Spleen (tissue), 11 donors: Measurements from ENCODE around the gene RAB11FIP4. TPM values are rescaled to one million over a fixed set of nuclear protein-coding genes. Genes with fewer than 3 reads are reported as not detected.
A peak's percentile ranks its signal among the peaks of the same experiment; 100 is the strongest.

Experiments used
- DNase-seq: peaks from one replicate; pipeline ENCODE4 v3.0.0-alpha.2; 2020
- H3K27ac ChIP-seq, 8 donors: fragments of 200-600 bp; sonication (generic) in 7 of 8; 1 replicate in 4 of 8; 2 replicates in 4 of 8; pipeline versions ENCODE4 v1.5.0 to v1.8.0; 2016 to 2021; ENCODE audit warnings: inconsistent platforms in 4 of 8, mild to moderate bottlenecking in 4 of 8, moderate library complexity in 1 of 8
- H3K27me3 ChIP-seq, 7 donors: fragments of 200-600 bp; sonication (generic) in 6 of 7; replicated peaks in 1 of 7; 1 replicate in 4 of 7; 2 replicates in 3 of 7; pipeline versions ENCODE4 v1.5.0 to v1.8.0; 2016 to 2021; ENCODE audit warnings: inconsistent platforms in 3 of 7, mild to moderate bottlenecking in 1 of 7
- H3K36me3 ChIP-seq, 6 donors: fragments of 200-600 bp; sonication (generic) in 5 of 6; 1 replicate in 4 of 6; 2 replicates in 2 of 6; pipeline versions ENCODE4 v1.5.0 to v1.8.0; 2016 to 2021; ENCODE audit warnings: inconsistent platforms in 2 of 6
- H3K4me1 ChIP-seq, 6 donors: fragments of 200-600 bp; sonication (generic) in 5 of 6; 1 replicate in 3 of 6; 2 replicates in 3 of 6; pipeline versions ENCODE4 v1.5.0 to v1.8.0; 2016 to 2021; ENCODE audit warnings: inconsistent platforms in 3 of 6
- H3K4me3 ChIP-seq, 8 donors: fragments of 200-600 bp; sonication (generic) in 7 of 8; 1 replicate in 4 of 8; 2 replicates in 4 of 8; pipeline versions ENCODE4 v1.5.0 to v1.8.0; 2016 to 2021; ENCODE audit warnings: inconsistent platforms in 4 of 8, mild to moderate bottlenecking in 4 of 8, moderate library complexity in 2 of 8
- H3K9me3 ChIP-seq, 8 donors: fragments of 200-600 bp; sonication (generic) in 7 of 8; 1 replicate in 4 of 8; 2 replicates in 4 of 8; pipeline versions ENCODE4 v1.5.0 to v1.8.0; 2016 to 2021; ENCODE audit warnings: inconsistent platforms in 4 of 8
- POLR2A ChIP-seq, 3 donors: fragments of 450-650 bp; IDR thresholded peaks; one replicate each; pipeline ENCODE4 v1.5.1; 2017; ENCODE audit warnings: antibody characterized with exemption in 3 of 3, mild to moderate bottlenecking in 1 of 3
- POLR2AphosphoS5 ChIP-seq, 3 donors: sonication (generic); formaldehyde crosslinking; IDR thresholded peaks; one replicate each; pipeline ENCODE4 v1.5.1; 2017; ENCODE audit warnings: antibody characterized with exemption in 3 of 3
- WGBS, 5 donors: extraction: QIAGEN DNeasy Blood & Tissue Kit in 3 of 5; methylation state at CpG; one replicate each; pipeline versions ENCODE4 v1.1.5 to v1.1.7; 2013 to 2018; 5-methylcytosine and 5-hydroxymethylcytosine counted together
- intact Hi-C: fragments of 100-400 bp; cut with DNase I; formaldehyde crosslinking; loops from one replicate; pipeline ENCODE4 v1.15.0; 2023; ENCODE audit warnings: low total_unique reads
- polyA plus RNA-seq, 3 donors: library from polyadenylated mRNA; stranded (reverse); fragments of 200-250 nt; gene quantifications; one replicate each; pipeline ENCODE4 v1.2.1, GENCODE V29; 2013
- total RNA-seq, 7 donors: library from RNA; depleted of rRNA in 3 of 7; stranded (reverse); fragments of >200 nt in 3 of 7; fragmentation: NEBNext Ultra II Directional in 4 of 7; extraction: Animal tissue kit (Norgen Biotek cat#: 25700) in 4 of 7; gene quantifications; one replicate each; pipeline versions ENCODE4 v1.1.0 to v1.2.1, GENCODE V29; 2016 to 2021
- TF ChIP-seq, protein P1 (sequence below), 11 experiments: fragments of 200-600 bp in 7 of 11; fragments of 450-650 bp in 4 of 11; sonication (generic) in 4 of 11; IDR thresholded peaks in 8 of 11; conservative IDR thresholded peaks in 3 of 11; 1 replicate in 7 of 11; 2 replicates in 4 of 11; pipeline versions ENCODE4 v1.4.0 to v1.8.0; 2016 to 2021; ENCODE audit warnings: antibody characterized with exemption in 11 of 11, inconsistent platforms in 4 of 11, mild to moderate bottlenecking in 1 of 11
- donor health status: healthy with polysubstance abuse.
- donor health status: DM: no; HTN: no; CAD: no; lungs with moderate emphysema.
- donor health status: DM: no; HTN: no; CAD: no.
- donor health status: Bipolar disorder and iron deficiency.
- donor health status: healthy.
- donor health status: DM: no; HTN: no; CAD: no.
- donor health status: DM: yes; HTN: yes; CAD: no.

RAB11FIP4 gene
- total and polyA plus RNA-seq, 10 donors: 5.5 to 25.2 (median 20.9) TPM

DNA sequence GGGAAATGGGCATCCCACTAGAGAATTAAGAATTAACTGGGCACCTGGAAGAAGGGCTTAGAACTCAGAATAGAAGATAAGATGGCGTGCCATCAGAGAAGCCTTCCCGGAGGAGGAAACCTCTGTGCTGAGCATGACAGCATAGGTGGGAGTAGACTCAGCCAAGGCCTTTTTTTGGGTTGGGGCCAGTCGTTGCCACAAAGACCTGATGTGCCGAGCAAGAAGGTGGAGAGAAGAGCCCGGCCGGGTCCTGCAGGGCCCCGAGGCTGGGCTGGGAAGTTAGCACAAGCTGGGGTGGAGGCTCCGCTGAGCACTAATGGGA is 1.1 kb upstream of the RAB11FIP4 start:
- DNase-seq: no peak
- H3K27me3 ChIP-seq: peaks cover 2 to 65% (median 28%) of the 10 kb centered on the region in 7 donors
- no peak overlapping the region for H3K4me3 ChIP-seq
- TF ChIP-seq, protein P1, sequence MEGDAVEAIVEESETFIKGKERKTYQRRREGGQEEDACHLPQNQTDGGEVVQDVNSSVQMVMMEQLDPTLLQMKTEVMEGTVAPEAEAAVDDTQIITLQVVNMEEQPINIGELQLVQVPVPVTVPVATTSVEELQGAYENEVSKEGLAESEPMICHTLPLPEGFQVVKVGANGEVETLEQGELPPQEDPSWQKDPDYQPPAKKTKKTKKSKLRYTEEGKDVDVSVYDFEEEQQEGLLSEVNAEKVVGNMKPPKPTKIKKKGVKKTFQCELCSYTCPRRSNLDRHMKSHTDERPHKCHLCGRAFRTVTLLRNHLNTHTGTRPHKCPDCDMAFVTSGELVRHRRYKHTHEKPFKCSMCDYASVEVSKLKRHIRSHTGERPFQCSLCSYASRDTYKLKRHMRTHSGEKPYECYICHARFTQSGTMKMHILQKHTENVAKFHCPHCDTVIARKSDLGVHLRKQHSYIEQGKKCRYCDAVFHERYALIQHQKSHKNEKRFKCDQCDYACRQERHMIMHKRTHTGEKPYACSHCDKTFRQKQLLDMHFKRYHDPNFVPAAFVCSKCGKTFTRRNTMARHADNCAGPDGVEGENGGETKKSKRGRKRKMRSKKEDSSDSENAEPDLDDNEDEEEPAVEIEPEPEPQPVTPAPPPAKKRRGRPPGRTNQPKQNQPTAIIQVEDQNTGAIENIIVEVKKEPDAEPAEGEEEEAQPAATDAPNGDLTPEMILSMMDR (IDR thresholded peaks at IDR 0.05 in 8 of 11, conservative IDR thresholded peaks at IDR 0.05 in 3 of 11): no peak
- TF ChIP-seq POLR2AphosphoS5 (IDR thresholded peaks at IDR 0.05) (no peak), POLR2A (IDR thresholded peaks at IDR 0.05) (no peak)
- H3K4me1 ChIP-seq: peaks cover 10 to 41% (median 22%) of the 10 kb centered on the region in 6 donors
- 81 to 93% (median 83%) methylated on average over 8 of the region's 8 CpGs for WGBS, 5 donors
- no peaks in the 10 kb centered on the region for H3K36me3 ChIP-seq
- no peak overlapping the region for H3K27ac ChIP-seq
- intact Hi-C loops: no loop called here
- H3K9me3 ChIP-seq: no peaks in the 10 kb centered on the region

GRCh38 chr17:31390748-31391495 is 553 bp upstream of the RAB11FIP4 start:
- Histone ChIP-seq H3K27me3 (peaks cover 2 to 71% (median 28%) of the 10 kb centered on the region in 7 donors), H3K27ac (no peak overlapping the region), H3K4me3 (peak overlapping the region; percentile 31 to 71 (median 44)), H3K9me3 (no peaks in the 10 kb centered on the region), H3K4me1 (peaks cover 10 to 41% (median 21%) of the 10 kb centered on the region in 6 donors), H3K36me3 (no peaks in the 10 kb centered on the region)
- peak; percentile 66 for DNase-seq
- intact Hi-C loops: no loop called here
- TF ChIP-seq POLR2A (IDR thresholded peaks at IDR 0.05): no peak
- TF ChIP-seq, protein P1 (IDR thresholded peaks at IDR 0.05 in 8 of 11, conservative IDR thresholded peaks at IDR 0.05 in 3 of 11): no peak
- TF ChIP-seq POLR2AphosphoS5 (IDR thresholded peaks at IDR 0.05): no peak
- 14 to 33% (median 19%) methylated on average over 21 to 56 of the region's 56 CpGs for WGBS, 5 donors

- H3K27ac ChIP-seq: no peak overlapping the region
- peaks cover 10 to 41% (median 19%) of the 10 kb centered on the region in 6 donors for H3K4me1 ChIP-seq
- intact Hi-C loops: no loop called here
- TF ChIP-seq POLR2A (IDR thresholded peaks at IDR 0.05) (no peak), POLR2AphosphoS5 (IDR thresholded peaks at IDR 0.05) (peak in 1 of 3 donors; percentile 10)
- TF ChIP-seq, protein P1 (IDR thresholded peaks at IDR 0.05 in 8 of 11, conservative IDR thresholded peaks at IDR 0.05 in 3 of 11): no peak
- H3K36me3 ChIP-seq: no peaks in the 10 kb centered on the region
- no peaks in the 10 kb centered on the region for H3K9me3 ChIP-seq
- peak overlapping the region; percentile 4 to 71 (median 40) for H3K4me3 ChIP-seq
- peak; percentile 68 for DNase-seq
- peaks cover 2 to 82% (median 28%) of the 10 kb centered on the region in 7 donors for H3K27me3 ChIP-seq
- 20 to 42% (median 33%) methylated on average over 20 to 52 of the region's 52 CpGs for WGBS, 5 donors
Observed at GRCh38 chr17:31392002-31392855, 754 bp downstream of the RAB11FIP4 start.
